Activated CD4-positive, alpha-beta T cell treated with anti-CD3 and anti-CD28 coated beads, Interleukin-2, Interleukin-4, amounts not matched to agents 100 ng/mL and 50 ng/mL, durations not matched to agents 16 hours and 8 hours (primary cell): ENCODE measurements around the gene FRMD3.
A peak's percentile ranks its signal among the peaks of the same experiment; 100 is the strongest.
"Not testable (repeated sequence)": the region's sequence is repeated elsewhere in the genome, so short reads cannot be mapped to it uniquely, and the experiment has no call there.

Source experiments
- DNase-seq: peaks from one replicate; pipeline ENCODE4 v3.0.0-alpha.2; 2020; ENCODE audit warnings: low spot score

Gene FRMD3

GRCh38 chr9:83521411-83521810, 16.8 kb downstream of the FRMD3 start:
- DNase-seq: no peak

- DNase-seq: no peak
Measured at GRCh38 chr9:83521011-83521410, 17.2 kb downstream of the FRMD3 start.

- DNase-seq: no peak
Measured at GRCh38 chr9:83520292-83520691, 17.9 kb downstream of the FRMD3 start.

GRCh38 chr9:83517980-83518379, 20.2 kb downstream of the FRMD3 start:
- DNase-seq: not testable (repeated sequence)

GRCh38 chr9:83514767-83515166, 23.4 kb downstream of the FRMD3 start:
- no peak for DNase-seq

- DNase-seq: no peak
Measured at GRCh38 chr9:83512621-83513020, 25.6 kb downstream of the FRMD3 start.

GRCh38 chr9:83511051-83511450, 27.1 kb downstream of the FRMD3 start:
- DNase-seq: peak; percentile 11

- DNase-seq: no peak
Measured at GRCh38 chr9:83509402-83509801, 28.8 kb downstream of the FRMD3 start.

- no peak for DNase-seq
Measured at GRCh38 chr9:83508067-83508466, 30.1 kb downstream of the FRMD3 start.

GRCh38 chr9:83505282-83505681, 32.9 kb downstream of the FRMD3 start:
- no peak for DNase-seq

- DNase-seq: no peak
Measured at GRCh38 chr9:83503866-83504265, 34.3 kb downstream of the FRMD3 start.

GRCh38 chr9:83501565-83501964, 36.6 kb downstream of the FRMD3 start:
- DNase-seq: no peak

GRCh38 chr9:83497441-83497840, 40.8 kb downstream of the FRMD3 start:
- DNase-seq: no peak

- DNase-seq: no peak
Measured at GRCh38 chr9:83491995-83492394, 46.2 kb downstream of the FRMD3 start.

- DNase-seq: no peak
Measured at GRCh38 chr9:83491413-83491812, 46.8 kb downstream of the FRMD3 start.

GRCh38 chr9:83489961-83490360, 48.2 kb downstream of the FRMD3 start:
- DNase-seq: no peak

GRCh38 chr9:83484990-83485389, 53.2 kb downstream of the FRMD3 start:
- no peak for DNase-seq

GRCh38 chr9:83483223-83483622, 55.0 kb downstream of the FRMD3 start:
- no peak for DNase-seq

- no peak for DNase-seq
Measured at GRCh38 chr9:83479765-83480164, 58.4 kb downstream of the FRMD3 start.

- DNase-seq: no peak
Measured at GRCh38 chr9:83477571-83477970, 60.6 kb downstream of the FRMD3 start.

- no peak for DNase-seq
Measured at GRCh38 chr9:83477120-83477519, 61.1 kb downstream of the FRMD3 start.

GRCh38 chr9:83476513-83476912, 61.7 kb downstream of the FRMD3 start:
- no peak for DNase-seq

GRCh38 chr9:83475741-83476140, 62.5 kb downstream of the FRMD3 start:
- DNase-seq: no peak

GRCh38 chr9:83474631-83475030, 63.6 kb downstream of the FRMD3 start:
- DNase-seq: no peak

GRCh38 chr9:83473488-83473971, 64.7 kb downstream of the FRMD3 start:
- no peak for DNase-seq
